Neuronal stem cell (in vitro differentiated cells): ENCODE measurements around the gene VPS9D1.

Experiments used
- DNase-seq: peaks from one replicate; pipeline ENCODE4 v3.0.0-alpha.2; 2013; ENCODE audit warnings: low spot score
- H2AFZ ChIP-seq: one replicate; pipeline ENCODE4 v1.6.1; 2013; ENCODE audit warnings: mild to moderate bottlenecking, low read length, inconsistent platforms
- H2AK5ac ChIP-seq: 2 replicates; pipeline ENCODE4 v1.6.1; 2013; ENCODE audit warnings: low read depth, mild to moderate bottlenecking, inconsistent platforms, low read length, moderate library complexity, mixed read lengths
- H2BK120ac ChIP-seq: 2 replicates; pipeline ENCODE4 v1.6.1; 2013; ENCODE audit warnings: low read depth, mild to moderate bottlenecking, inconsistent platforms, low read length, moderate library complexity, mixed read lengths
- H2BK12ac ChIP-seq: one replicate; pipeline ENCODE4 v1.6.1; 2013; ENCODE audit warnings: low read length, inconsistent platforms
- H2BK15ac ChIP-seq: 2 replicates; pipeline ENCODE4 v1.6.1; 2013; ENCODE audit warnings: mild to moderate bottlenecking, low read length, inconsistent platforms, mixed read lengths
- H2BK5ac ChIP-seq: one replicate; pipeline ENCODE4 v1.6.1; 2013; ENCODE audit warnings: inconsistent platforms, mild to moderate bottlenecking, low read length, moderate library complexity
- H3K14ac ChIP-seq: one replicate; pipeline ENCODE4 v1.6.1; 2013; ENCODE audit warnings: low read length, inconsistent platforms
- H3K18ac ChIP-seq: 2 replicates; pipeline ENCODE4 v1.6.1; 2013; ENCODE audit warnings: low read length, inconsistent platforms
- H3K23ac ChIP-seq: 2 replicates; pipeline ENCODE4 v1.6.1; 2013; ENCODE audit warnings: low read depth, mild to moderate bottlenecking, mixed read lengths, low read length, inconsistent platforms; ENCODE audit not compliant: poor library complexity
- H3K27ac ChIP-seq: replicated peaks from 3 replicates; pipeline ENCODE4 v1.5.1; 2013; ENCODE audit warnings: low read length, inconsistent platforms
- H3K27me3 ChIP-seq, 3 experiments: 2 replicates each; pipeline ENCODE4 v1.6.1; 2013; ENCODE audit warnings: low read length in 3 of 3, mild to moderate bottlenecking in 2 of 3, inconsistent platforms in 1 of 3, low read depth in 1 of 3, mixed read lengths in 1 of 3, moderate library complexity in 1 of 3; ENCODE audit not compliant: control insufficient read depth in 3 of 3, insufficient read depth in 3 of 3
- H3K36me3 ChIP-seq, 2 donors: replicated peaks in 1 of 2; 2 replicates each; pipeline ENCODE4 v1.6.1; 2013; ENCODE audit warnings: low read length in 2 of 2; ENCODE audit not compliant: control insufficient read depth in 2 of 2, insufficient read depth in 2 of 2
- H3K4ac ChIP-seq: 2 replicates; pipeline ENCODE4 v1.6.1; 2013; ENCODE audit warnings: inconsistent platforms, mild to moderate bottlenecking, low read length, moderate library complexity
- H3K4me1 ChIP-seq, 2 donors: 1 replicate in 1 of 2; 2 replicates in 1 of 2; pipeline ENCODE4 v1.6.1; 2013; ENCODE audit warnings: low read length in 2 of 2, low read depth in 1 of 2; ENCODE audit not compliant: control insufficient read depth in 2 of 2, insufficient read depth in 1 of 2
- H3K4me2 ChIP-seq: one replicate; pipeline ENCODE4 v1.6.1; 2013; ENCODE audit warnings: mild to moderate bottlenecking, low read length, inconsistent platforms; ENCODE audit not compliant: insufficient read depth, poor library complexity, severe bottlenecking
- H3K4me3 ChIP-seq, 2 donors: 2 replicates each; pipeline ENCODE4 v1.5.1; 2013; ENCODE audit warnings: low read length in 2 of 2, mild to moderate bottlenecking in 2 of 2, inconsistent platforms in 1 of 2, moderate library complexity in 1 of 2
- H3K79me1 ChIP-seq: one replicate; pipeline ENCODE4 v1.6.1; 2013; ENCODE audit warnings: low read depth, mild to moderate bottlenecking, inconsistent platforms, low read length, moderate library complexity
- H3K9ac ChIP-seq: one replicate; pipeline ENCODE4 v1.6.1; 2013; ENCODE audit warnings: mild to moderate bottlenecking, low read depth, low read length, inconsistent platforms; ENCODE audit not compliant: poor library complexity
- H3K9me3 ChIP-seq, 2 donors: replicated peaks in 1 of 2; 2 replicates each; pipeline versions ENCODE3 to v1.6.1; 2013; ENCODE audit warnings: low read length in 2 of 2, mild to moderate bottlenecking in 2 of 2, inconsistent platforms in 1 of 2, low read depth in 1 of 2, mixed read lengths in 1 of 2, moderate library complexity in 1 of 2; ENCODE audit not compliant: control insufficient read depth in 2 of 2, insufficient read depth in 1 of 2
- H4K8ac ChIP-seq: one replicate; pipeline ENCODE4 v1.6.1; 2013; ENCODE audit warnings: low read depth, mild to moderate bottlenecking, inconsistent platforms, low read length, moderate library complexity
- H4K91ac ChIP-seq: one replicate; pipeline ENCODE4 v1.6.1; 2013; ENCODE audit warnings: low read length, low read depth, mild to moderate bottlenecking, inconsistent platforms; ENCODE audit not compliant: poor library complexity
- WGBS, 2 donors: extraction: QIAGEN DNeasy Blood & Tissue Kit; methylation state at CpG; one replicate each; pipeline ENCODE4 v1.1.7; 2013; ENCODE audit warnings: missing lambda C conversion rate in 2 of 2, mixed read lengths in 1 of 2; ENCODE audit not compliant: insufficient read length in 2 of 2, insufficient replicate concordance in 1 of 2; ENCODE audit errors: extremely low coverage in 2 of 2; 5-methylcytosine and 5-hydroxymethylcytosine counted together

Gene VPS9D1

DNA sequence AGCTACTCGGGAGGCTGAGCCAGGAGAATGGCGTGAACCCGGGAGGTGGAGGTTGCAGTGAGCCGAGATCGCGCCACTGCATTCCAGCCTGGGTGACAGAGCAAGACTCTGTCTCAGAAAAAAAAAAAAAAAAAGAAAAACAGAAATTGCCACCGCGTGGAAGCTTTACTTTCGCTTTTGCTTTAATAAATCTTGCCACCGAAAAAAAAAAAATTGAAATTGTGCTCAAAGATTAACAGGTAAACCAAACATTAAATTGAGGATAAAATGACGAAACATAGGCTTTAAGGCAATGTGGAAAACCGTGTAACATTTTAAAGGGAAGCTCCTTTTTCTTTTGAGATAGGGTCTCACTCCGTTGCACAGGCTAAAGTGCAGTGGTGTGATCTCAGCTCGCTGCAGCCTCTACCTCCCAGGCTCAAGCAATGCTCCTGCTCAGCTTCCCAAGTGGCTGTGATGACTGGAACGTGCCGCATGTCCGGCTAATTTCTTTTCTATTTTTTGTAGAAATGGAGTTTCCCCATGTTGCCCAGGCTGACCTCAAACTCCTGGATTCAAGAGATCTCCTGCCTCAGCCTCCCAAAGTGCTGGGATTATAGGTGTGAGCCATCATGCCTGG, 40.7 kb upstream of the VPS9D1 start:
- DNase-seq = no peak
- H3K36me3 ChIP-seq = peaks cover 49 to 97% of the 10 kb centered on the region in 2 donors

DNA sequence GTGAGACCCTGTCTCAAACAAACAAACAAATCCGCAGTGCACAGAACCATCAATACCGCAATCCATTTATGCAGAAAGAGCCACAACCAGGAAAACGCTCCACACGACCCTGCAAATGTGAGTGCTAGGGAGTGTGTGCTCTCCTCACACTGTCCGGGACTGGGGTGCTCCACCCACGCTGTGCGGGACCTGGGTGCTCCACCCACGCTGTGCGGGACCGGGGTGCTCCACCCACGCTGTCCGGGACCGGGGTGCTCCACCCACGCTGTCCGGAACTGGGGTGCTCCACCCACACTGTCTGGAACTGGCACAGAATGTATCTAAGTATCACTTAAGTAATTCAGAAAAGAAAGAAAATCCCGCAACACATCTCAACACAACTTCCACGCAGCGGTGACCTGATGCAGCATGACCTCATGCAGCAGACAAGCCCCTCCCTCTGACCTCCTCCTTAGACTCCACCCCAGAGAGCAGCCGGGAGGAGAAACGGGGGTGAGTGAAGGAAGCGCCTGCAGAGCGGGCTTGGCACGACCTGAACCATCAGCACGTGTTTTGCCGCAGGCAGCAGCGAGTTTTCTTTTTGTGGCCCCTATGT, 39.1 kb upstream of the VPS9D1 start:
- H4K91ac ChIP-seq = no peak overlapping the region
- peaks cover 3% of the 10 kb centered on the region for H3K79me1 ChIP-seq
- no peak overlapping the region for H3K18ac ChIP-seq
- no peak overlapping the region for H3K23ac ChIP-seq
- H4K8ac ChIP-seq = no peak overlapping the region
- DNase-seq = no peak
- H3K4me3 ChIP-seq = peak overlapping the region in 1 of 2 donors; percentile 51
- WGBS, 2 donors = no CpG with 5 or more reads among the region's 26 CpGs
- no peak overlapping the region for H2AFZ ChIP-seq
- no peaks in the 10 kb centered on the region for H3K4me1 ChIP-seq
- no peak overlapping the region for H3K27ac ChIP-seq
- no peak overlapping the region for H2BK12ac ChIP-seq
- H3K14ac ChIP-seq = no peak overlapping the region
- peaks cover 43 to 99% of the 10 kb centered on the region in 2 donors for H3K36me3 ChIP-seq
- no peak overlapping the region for H2BK5ac ChIP-seq
- H2AK5ac ChIP-seq = no peak overlapping the region
- no peak overlapping the region for H2BK15ac ChIP-seq
- no peak overlapping the region for H3K4ac ChIP-seq
- H3K9me3 ChIP-seq = peaks cover 0 to 2% of the 10 kb centered on the region in 2 donors
- no peak overlapping the region for H3K9ac ChIP-seq
- no peak overlapping the region for H2BK120ac ChIP-seq
- no peaks in the 10 kb centered on the region for H3K27me3 ChIP-seq
- no peak overlapping the region for H3K4me2 ChIP-seq

More for the DNA sequence above, 40.7 kb upstream of the VPS9D1 start:
- Histone ChIP-seq H2AFZ (no peak overlapping the region), H3K9ac (no peak overlapping the region), H2BK5ac (no peak overlapping the region), H2BK120ac (no peak overlapping the region), H3K23ac (no peak overlapping the region), H3K4me3 (no peak overlapping the region), H3K4ac (no peak overlapping the region), H3K79me1 (no peaks in the 10 kb centered on the region), H4K91ac (no peak overlapping the region), H3K27me3 (no peaks in the 10 kb centered on the region), H3K14ac (no peak overlapping the region), H3K27ac (no peak overlapping the region), H3K9me3 (peaks cover 0 to 2% of the 10 kb centered on the region in 2 donors), H2AK5ac (no peak overlapping the region), H3K18ac (no peak overlapping the region), H2BK15ac (no peak overlapping the region), H4K8ac (no peak overlapping the region), H2BK12ac (no peak overlapping the region), H3K4me1 (no peaks in the 10 kb centered on the region), H3K4me2 (no peak overlapping the region)
- whole genome bisulfite sequencing, 2 donors = no CpG with 5 or more reads among the region's 17 CpGs

DNA sequence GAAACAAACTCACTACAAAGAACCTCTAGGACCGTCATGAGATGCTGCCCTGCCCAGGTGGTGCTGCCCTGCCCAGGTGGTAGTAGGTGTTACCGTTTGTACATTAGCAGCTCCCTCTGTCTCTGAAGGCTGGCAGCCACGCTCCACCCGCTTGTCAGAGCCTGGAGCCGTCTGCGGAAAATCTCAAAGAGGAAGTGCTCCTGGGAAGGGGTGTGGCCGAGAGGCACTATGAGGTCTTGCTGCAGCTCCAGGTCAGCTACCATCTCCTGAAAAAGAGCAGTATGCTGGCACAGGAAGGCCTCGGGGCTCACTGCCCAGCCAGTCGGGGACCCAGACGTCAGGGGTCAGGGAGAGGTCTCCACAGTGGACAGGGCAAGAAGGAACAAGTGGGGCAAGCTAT, 28.9 kb upstream of the VPS9D1 start:
- no peak for DNase-seq
- Histone ChIP-seq H4K8ac (no peak overlapping the region), H2BK5ac (no peak overlapping the region), H2AK5ac (no peak overlapping the region), H3K27me3 (no peaks in the 10 kb centered on the region), H3K23ac (no peak overlapping the region), H3K4me3 (no peak overlapping the region), H3K36me3 (peaks cover 36 to 96% of the 10 kb centered on the region in 2 donors), H2AFZ (no peak overlapping the region), H3K18ac (no peak overlapping the region), H2BK12ac (no peak overlapping the region), H2BK120ac (no peak overlapping the region), H3K4ac (no peak overlapping the region), H3K14ac (no peak overlapping the region), H3K79me1 (peaks cover 1% of the 10 kb centered on the region), H4K91ac (no peak overlapping the region), H3K27ac (no peak overlapping the region), H3K9ac (no peak overlapping the region), H3K4me1 (no peaks in the 10 kb centered on the region), H2BK15ac (no peak overlapping the region), H3K9me3 (no peaks in the 10 kb centered on the region), H3K4me2 (no peak overlapping the region)
- WGBS, 2 donors = no CpG with 5 or more reads among the region's 10 CpGs

DNA sequence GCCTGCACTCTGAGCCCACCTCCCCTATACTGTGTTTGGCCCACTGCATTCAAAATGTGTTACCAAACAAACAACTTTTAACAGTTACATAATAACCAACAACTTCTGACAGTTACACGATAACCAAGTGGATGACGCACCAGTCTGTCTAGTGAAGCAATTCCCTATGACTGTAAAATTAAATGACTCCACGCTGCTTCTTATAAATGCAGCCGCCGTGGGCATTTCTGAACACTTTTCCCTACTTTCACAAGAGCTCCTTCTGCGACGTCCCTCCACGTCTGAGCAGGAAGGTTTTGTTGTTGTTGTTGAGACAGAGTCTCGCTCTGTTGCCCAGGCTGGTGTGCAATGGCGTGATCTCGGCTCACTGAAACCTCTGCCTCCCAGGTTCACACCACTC, 28.2 kb upstream of the VPS9D1 start:
- no CpG with 5 or more reads among the region's 11 CpGs for WGBS, 2 donors
- no peaks in the 10 kb centered on the region for H3K27me3 ChIP-seq
- H3K4me2 ChIP-seq = no peak overlapping the region
- no peak overlapping the region for H3K27ac ChIP-seq
- H2BK120ac ChIP-seq = no peak overlapping the region
- H3K79me1 ChIP-seq = peaks cover 1% of the 10 kb centered on the region
- peaks cover 41 to 96% of the 10 kb centered on the region in 2 donors for H3K36me3 ChIP-seq
- no peak overlapping the region for H3K23ac ChIP-seq
- no peak overlapping the region for H3K18ac ChIP-seq
- no peak overlapping the region for H2AFZ ChIP-seq
- no peak overlapping the region for H3K4ac ChIP-seq
- no peak overlapping the region for H2AK5ac ChIP-seq
- H2BK5ac ChIP-seq = no peak overlapping the region
- H2BK15ac ChIP-seq = no peak overlapping the region
- H3K4me1 ChIP-seq = no peaks in the 10 kb centered on the region
- H4K8ac ChIP-seq = no peak overlapping the region
- H3K9me3 ChIP-seq = no peaks in the 10 kb centered on the region
- no peak overlapping the region for H3K14ac ChIP-seq
- no peak overlapping the region for H3K9ac ChIP-seq
- no peak overlapping the region for H2BK12ac ChIP-seq
- no peak for DNase-seq
- no peak overlapping the region for H3K4me3 ChIP-seq
- no peak overlapping the region for H4K91ac ChIP-seq
